ENCODE results near the gene EPS8.

GRCh38 chr12:15648558-15648957 is 140.6 kb downstream of the EPS8 start:
- TF ChIP-seq, protein P1, sequence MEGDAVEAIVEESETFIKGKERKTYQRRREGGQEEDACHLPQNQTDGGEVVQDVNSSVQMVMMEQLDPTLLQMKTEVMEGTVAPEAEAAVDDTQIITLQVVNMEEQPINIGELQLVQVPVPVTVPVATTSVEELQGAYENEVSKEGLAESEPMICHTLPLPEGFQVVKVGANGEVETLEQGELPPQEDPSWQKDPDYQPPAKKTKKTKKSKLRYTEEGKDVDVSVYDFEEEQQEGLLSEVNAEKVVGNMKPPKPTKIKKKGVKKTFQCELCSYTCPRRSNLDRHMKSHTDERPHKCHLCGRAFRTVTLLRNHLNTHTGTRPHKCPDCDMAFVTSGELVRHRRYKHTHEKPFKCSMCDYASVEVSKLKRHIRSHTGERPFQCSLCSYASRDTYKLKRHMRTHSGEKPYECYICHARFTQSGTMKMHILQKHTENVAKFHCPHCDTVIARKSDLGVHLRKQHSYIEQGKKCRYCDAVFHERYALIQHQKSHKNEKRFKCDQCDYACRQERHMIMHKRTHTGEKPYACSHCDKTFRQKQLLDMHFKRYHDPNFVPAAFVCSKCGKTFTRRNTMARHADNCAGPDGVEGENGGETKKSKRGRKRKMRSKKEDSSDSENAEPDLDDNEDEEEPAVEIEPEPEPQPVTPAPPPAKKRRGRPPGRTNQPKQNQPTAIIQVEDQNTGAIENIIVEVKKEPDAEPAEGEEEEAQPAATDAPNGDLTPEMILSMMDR (optimal IDR thresholded peaks at IDR 0.05 in 1 of 3, IDR thresholded peaks at IDR 0.05 in 1 of 3, conservative IDR thresholded peaks at IDR 0.05 in 1 of 3; ENCODE audit: extremely low read depth in 1 of 3, insufficient read depth in 2 of 3, low read length in 3 of 3) = no peak
- no peak for TF ChIP-seq EZH2 (IDR thresholded peaks at IDR 0.05; ENCODE audit: low read length)
